NCI-H748 (cell line): Measurements from ENCODE around the gene PRKAG1.
A peak's percentile ranks its signal among the peaks of the same experiment; 100 is the strongest.

Source experiments
- DNase-seq: peaks from one replicate; lab custom pipeline; 2025; ENCODE audit not compliant: unreplicated experiment; lab: John Stamatoyannopoulos, UW

PRKAG1 gene

GRCh38 chr12:49015196-49015595 is 3.4 kb downstream of the PRKAG1 start:
- DNase-seq = no peak

GRCh38 chr12:49014547-49014946 is 4.0 kb downstream of the PRKAG1 start:
- DNase-seq = no peak

DNA sequence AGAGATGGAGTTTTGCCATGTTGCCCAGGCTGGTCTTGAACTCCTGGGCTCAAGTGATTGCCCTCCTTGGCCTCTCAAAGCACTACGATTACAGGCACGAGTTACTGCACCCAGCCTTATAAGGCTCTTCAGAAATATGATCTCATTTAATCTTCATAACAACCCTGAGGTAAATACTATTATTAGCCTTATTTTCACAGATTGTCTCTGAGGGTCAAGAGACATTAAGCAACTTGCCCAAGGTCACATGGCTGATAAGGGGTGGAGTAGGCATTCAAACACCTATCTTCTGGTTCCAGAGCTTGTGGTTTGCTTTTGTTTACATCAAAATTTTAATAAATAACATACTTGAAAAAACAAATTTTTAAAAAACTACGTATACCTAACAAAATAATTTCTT is 5.1 kb downstream of the PRKAG1 start:
- no peak for DNase-seq

DNA sequence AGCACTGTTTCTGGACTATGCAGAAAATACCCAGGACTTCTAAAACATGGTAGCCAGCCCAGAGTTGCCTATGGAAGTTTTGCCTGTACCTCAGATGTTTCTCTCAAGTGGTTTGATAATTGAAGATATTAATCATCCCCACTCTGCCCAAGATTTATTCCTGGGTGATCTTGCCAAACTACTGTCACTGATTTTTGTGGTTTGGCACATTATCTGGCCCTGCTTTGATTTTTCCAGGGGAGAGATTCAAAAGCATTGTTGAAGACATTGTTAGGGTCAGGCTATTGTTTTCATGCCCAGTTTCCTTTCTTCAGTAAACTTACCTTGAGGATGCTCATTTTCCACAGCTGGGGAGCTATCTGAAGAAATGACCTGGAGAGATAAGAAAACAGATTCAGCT is 5.8 kb downstream of the PRKAG1 start:
- no peak for DNase-seq

GRCh38 chr12:49010092-49010668 is 8.4 kb downstream of the PRKAG1 start:
- DNase-seq = no peak

DNA sequence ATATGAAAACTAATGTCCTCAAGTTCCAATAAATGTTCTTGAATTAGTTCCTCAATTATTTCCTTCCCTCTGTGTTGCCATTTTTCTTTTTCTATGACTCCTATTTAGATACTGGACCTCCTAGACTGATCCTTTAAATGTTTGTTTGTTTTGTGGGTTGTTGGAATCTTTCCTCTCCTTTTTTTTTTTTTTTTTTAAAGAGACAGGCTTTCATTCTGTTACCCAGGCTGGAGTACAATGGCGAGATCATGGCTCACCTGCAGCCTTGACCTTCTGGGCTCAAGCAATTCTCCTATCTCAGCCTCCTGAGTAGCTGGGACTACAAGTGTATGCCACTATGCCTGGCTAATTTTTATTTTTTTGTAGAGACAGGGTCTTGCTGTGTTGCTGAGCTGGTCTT is 9.6 kb downstream of the PRKAG1 start:
- DNase-seq = no peak

GRCh38 chr12:49000346-49000745 is 18.2 kb downstream of the PRKAG1 start:
- peak; percentile 25 for DNase-seq

DNA sequence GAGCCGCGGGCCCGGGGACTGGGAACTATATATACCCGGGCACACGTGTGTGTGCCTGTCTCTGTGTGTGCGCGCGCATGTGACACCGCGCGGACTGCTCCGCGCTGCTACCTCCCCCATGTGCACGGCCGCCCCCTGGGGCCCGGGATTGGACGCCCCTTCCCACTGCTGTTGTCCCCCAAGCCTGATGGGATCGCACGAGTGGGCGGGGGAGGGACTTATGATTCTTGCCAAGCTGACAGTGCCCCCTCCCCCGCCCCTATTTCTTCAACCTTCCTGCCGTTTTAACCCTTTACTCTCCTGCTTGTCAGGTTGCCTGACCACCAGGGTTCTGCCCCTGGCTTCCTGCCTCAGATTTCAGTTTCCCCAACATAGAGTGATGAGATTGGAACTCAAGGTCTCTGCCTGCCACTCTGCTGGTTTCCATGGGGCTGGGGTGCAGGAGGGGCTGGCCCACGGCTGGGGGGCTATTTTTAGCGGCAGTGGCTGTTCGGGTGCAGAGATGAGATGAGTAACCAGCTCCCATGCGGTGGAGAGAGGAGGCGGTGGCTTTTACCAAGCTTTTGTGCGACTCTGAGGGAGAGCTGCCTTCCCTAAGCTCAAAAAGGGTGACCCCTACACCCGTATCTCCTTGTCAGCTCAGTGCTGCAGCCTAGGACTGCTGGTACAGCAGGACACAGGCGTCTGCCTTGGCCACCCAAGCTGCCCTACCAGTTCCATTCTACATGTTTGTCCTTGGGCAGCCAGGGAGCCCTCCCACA is 19.0 kb downstream of the PRKAG1 start, which contains the start of gene DDN:
Gene DDN, minus strand, starts transcription at position 5 of the 761 bp plus-strand sequence. CDS start 88 bp downstream, outside the sequence.
- peak; percentile 78 for DNase-seq

GRCh38 chr12:48998497-48999353 is 19.9 kb downstream of the PRKAG1 start:
- DNase-seq = peak; percentile 60

- DNase-seq = peak; percentile 54
These were observed 20.7 kb downstream of the PRKAG1 start for GRCh38 chr12:48997719-48998496.

DNA sequence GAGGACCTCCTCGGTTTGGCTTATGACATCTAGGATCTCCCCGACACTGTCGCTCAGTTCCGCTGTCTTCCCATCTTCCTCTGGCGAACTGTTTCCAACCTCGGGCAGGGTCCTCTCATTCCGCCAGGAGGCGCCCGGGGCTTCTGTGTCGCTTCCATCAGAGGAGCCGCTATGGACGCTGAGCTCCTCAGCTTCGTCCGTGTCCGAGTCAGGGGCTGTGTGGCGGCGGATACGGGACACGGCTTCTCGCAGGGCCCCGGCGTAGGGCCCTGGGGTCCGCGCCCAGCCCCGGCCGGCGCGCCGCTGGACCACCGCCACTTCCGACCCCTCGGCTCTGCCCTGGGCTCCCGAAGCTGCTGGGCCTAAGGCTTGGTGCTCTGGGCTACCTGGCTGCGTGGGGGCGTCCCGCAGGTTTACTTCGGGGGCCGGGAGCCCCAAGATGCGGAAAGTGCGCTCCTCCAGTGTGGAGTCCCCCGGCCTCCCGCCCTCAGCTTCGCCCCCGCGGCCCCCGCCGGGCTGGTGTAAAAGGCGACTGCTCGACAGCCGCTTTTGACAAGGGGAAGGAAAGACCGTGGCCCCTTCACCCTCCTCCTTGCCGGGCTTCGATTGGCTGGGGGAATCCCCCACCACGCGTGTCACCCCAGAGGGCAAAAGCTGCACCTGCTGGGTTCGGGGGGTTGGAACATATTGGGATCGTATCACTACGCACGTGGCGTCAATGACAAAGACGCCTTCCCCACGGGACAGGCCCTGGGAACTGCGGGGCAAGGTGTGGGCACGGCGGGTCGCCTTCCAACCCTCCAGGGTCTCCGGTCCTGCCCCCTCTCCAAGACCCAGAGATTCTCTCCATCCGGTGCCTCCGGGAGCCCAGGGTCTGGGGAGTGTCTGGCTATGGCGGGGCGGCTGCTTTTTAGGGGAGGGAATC is 21.5 kb downstream of the PRKAG1 start:
- peak; percentile 66 for DNase-seq

GRCh38 chr12:48995086-48995879 is 23.3 kb downstream of the PRKAG1 start:
- peak; percentile 85 for DNase-seq

DNA sequence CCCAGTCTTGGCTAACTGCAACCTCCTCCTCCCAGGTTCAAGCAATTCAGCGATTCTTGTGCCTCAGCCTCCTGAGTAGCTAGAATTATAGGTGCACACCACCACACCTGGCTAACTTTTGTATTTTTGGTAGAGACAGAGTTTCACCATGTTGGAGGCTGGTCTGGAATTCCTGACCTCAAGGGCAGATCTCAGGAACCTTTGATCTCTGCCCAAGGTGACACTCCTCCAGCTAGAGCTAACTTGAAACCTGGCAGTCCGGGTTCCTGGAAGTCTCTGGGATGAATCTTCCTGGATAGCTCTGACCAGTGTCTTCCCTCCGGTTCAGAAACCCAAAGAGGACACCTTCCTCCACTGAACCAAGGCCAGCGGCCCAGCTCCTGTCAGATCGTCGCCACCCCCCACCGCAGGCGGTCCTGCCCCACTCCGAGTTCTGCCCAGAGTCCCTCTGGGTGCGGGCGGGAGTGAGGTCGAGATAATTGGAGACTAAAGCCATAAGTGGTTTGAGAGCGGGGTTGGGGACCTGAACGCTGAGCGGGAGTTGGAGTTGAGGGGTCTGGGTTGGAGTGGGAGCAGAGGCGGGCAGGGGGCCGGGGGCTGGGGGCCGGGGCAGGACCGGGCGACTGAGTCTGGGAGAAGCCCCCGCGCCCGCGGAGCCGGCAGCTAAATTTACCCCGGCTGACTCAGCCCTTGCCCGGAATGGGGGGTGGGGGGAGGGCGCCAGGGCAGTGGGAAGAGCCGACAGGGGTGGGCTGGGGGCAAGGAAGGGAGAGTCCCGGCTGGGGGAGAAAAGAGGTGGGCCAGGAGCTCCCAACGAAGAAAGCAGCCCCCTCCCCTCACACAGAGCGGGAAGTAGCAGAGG is 24.1 kb downstream of the PRKAG1 start:
- DNase-seq = no peak

GRCh38 chr12:48993787-48994186 is 24.8 kb downstream of the PRKAG1 start:
- DNase-seq = no peak

DNA sequence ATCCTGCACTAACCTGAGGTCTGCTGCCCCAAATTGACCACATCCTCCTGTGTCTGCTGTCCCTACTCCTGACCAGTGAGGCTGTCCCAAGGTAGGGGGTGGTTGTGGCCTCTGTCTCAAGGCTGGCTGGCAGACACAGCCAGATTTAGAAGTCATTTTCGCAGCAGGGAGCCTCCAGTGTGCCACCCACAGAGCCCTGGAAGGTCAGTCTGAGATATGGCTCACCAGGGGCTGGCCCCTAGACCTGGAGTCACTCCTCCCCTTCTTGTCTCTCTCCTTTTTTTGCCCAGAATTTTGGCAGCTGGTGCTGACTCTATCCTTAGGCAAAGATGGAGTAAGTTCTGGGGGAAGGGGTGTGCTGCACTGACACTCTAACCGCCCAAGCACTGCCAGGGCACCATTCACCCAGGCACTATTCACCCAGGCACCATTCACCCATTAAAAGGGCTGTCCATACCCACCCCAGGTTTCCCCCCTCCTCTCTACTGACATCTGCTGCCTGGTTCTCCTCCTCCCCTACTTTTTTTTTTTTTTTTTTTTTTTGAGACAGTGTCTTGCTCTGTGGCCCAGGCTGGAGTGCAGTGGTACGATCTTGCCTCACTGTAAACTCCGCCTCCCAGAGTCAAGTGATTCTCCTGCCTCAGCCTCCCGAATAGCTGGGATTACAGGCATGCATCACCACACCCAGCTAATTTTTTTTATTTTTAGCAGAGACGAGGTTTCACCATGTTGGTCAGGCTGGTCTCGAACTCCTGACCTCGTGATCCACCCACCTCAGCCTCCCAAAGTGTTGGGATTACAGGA is 27.1 kb downstream of the PRKAG1 start:
- no peak for DNase-seq

GRCh38 chr12:48990552-48990951 is 28.0 kb downstream of the PRKAG1 start:
- peak; percentile 88 for DNase-seq

DNA sequence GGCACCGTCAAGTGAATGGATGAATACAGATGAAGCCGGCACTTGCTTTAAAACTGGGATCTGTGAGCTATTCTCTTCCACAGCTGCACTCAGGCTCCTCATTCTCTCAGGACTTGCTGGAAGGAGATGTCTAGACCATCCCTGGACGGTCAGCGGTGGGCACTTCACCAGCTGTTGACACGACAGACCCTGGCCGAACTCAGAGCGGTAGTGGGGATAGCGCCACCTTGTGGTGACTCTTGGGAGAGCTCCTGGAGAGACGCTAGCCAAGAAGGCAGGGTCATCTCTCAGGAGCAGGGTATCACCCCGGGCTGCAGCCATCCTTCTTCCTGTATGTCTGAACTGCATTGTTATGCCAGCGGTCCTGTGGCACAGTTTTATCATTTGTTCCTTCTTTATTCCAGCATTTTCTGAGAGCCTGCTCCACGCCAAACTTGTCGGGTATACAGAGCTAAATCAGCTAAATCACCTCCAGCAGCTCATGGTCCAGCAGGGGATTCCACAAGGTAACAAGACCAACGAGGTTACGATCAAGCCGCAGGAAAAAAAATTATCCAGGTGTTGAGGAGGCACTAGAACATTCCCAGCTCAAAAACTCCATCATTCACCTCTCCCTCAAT is 30.4 kb downstream of the PRKAG1 start:
- DNase-seq = peak; percentile 64
